ENCODE measurements around the gene FAM13B.

The FAM13B gene

DNA sequence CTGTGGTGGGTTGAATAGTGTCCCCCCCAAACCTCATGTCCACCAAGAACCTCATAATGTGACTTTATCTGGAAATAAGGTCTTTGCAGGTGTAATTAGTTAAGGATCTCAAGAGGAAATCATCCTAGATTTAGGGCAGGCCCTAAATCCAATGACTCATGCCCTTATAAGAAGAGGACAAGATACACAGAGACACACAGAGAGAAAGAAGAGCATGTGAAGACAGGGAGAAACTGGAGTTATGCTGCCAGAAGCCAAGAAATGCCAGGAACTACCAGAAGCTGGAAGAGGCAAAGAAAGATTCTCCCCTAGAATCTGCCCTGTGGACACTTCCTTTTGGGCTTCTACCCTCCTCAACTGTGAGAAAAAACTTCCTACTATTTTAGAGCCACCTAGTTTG lies 8.8 kb downstream of the FAM13B start:
- Histone ChIP-seq H3K27ac (ENCODE audit: low read depth, low read length) (no peak overlapping the region), H3K9me3 (ENCODE audit: insufficient read depth, low read length) (no peaks in the 10 kb centered on the region), H3K4me3 (ENCODE audit: insufficient read depth, low read length, poor library complexity, severe bottlenecking) (no peak overlapping the region), H4K20me1 (ENCODE audit: low read depth, low read length) (peaks cover 27% of the 10 kb centered on the region), H3K27me3 (ENCODE audit: low read length) (no peaks in the 10 kb centered on the region), H3F3A (ENCODE audit: insufficient read depth) (peaks cover 13% of the 10 kb centered on the region), H3K9ac (ENCODE audit: low read length) (no peak overlapping the region), H3K36me3 (ENCODE audit: low read length) (peaks cover 8% of the 10 kb centered on the region; the same call in 1 of the 2 replicates), H3K9me2 (replicated peaks; ENCODE audit: insufficient read depth, low read length) (no peaks in the 10 kb centered on the region), H2AFZ (ENCODE audit: low read depth, low read length, severe bottlenecking) (no peak overlapping the region), H3K79me2 (ENCODE audit: insufficient read depth, low read length) (peaks cover 94% of the 10 kb centered on the region), H3K4me2 (ENCODE audit: low read depth, low read length, poor library complexity, severe bottlenecking) (no peak overlapping the region)
- TF ChIP-seq, protein P1, sequence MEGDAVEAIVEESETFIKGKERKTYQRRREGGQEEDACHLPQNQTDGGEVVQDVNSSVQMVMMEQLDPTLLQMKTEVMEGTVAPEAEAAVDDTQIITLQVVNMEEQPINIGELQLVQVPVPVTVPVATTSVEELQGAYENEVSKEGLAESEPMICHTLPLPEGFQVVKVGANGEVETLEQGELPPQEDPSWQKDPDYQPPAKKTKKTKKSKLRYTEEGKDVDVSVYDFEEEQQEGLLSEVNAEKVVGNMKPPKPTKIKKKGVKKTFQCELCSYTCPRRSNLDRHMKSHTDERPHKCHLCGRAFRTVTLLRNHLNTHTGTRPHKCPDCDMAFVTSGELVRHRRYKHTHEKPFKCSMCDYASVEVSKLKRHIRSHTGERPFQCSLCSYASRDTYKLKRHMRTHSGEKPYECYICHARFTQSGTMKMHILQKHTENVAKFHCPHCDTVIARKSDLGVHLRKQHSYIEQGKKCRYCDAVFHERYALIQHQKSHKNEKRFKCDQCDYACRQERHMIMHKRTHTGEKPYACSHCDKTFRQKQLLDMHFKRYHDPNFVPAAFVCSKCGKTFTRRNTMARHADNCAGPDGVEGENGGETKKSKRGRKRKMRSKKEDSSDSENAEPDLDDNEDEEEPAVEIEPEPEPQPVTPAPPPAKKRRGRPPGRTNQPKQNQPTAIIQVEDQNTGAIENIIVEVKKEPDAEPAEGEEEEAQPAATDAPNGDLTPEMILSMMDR (IDR thresholded peaks at IDR 0.05; ENCODE audit: insufficient read depth, low read length, poor library complexity, severe bottlenecking) = no peak
- TF ChIP-seq EZH2phosphoT487 (conservative IDR thresholded peaks at IDR 0.05; ENCODE audit: low read length) = no peak

DNA sequence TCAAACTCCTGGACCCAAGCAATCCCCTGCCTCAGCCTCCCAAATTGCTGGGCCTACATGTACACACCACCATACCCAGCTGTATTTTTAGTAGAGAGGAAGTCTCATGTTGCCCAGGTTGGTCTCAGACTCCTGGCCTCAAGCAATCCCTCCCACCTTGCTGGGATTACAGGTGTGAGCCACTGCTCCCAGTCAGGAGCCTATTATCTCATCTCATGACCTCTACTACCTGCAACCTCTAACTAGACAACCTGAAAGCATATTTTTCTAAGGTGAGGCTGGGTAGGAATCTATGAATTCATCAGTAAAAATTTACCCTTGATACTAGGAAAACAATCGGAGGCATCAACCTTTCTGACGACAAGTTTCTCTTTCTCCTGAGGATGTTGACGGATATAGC lies 10.0 kb downstream of the FAM13B start:
- peaks cover 20% of the 10 kb centered on the region; the same call in 1 of the 2 replicates for H3K36me3 ChIP-seq (ENCODE audit: low read length)
- H4K20me1 ChIP-seq (ENCODE audit: low read depth, low read length) = peaks cover 27% of the 10 kb centered on the region
- H3F3A ChIP-seq (ENCODE audit: insufficient read depth) = peaks cover 4% of the 10 kb centered on the region; the same call in 1 of the 2 replicates

GRCh38 chr5:138021771-138022170 lies 11.1 kb downstream of the FAM13B start:
- H3K79me2 ChIP-seq (ENCODE audit: insufficient read depth, low read length) = peaks cover 93% of the 10 kb centered on the region
- no peaks in the 10 kb centered on the region for H3K9me2 ChIP-seq (replicated peaks; ENCODE audit: insufficient read depth, low read length)
- H3F3A ChIP-seq (ENCODE audit: insufficient read depth) = peaks cover 4% of the 10 kb centered on the region; the same call in 1 of the 2 replicates
- no peak overlapping the region for H3K9ac ChIP-seq (ENCODE audit: low read length)
- H3K9me3 ChIP-seq (ENCODE audit: insufficient read depth, low read length) = no peaks in the 10 kb centered on the region
- no peak overlapping the region for H2AFZ ChIP-seq (ENCODE audit: low read depth, low read length, severe bottlenecking)
- H4K20me1 ChIP-seq (ENCODE audit: low read depth, low read length) = peaks cover 29% of the 10 kb centered on the region
- H3K4me3 ChIP-seq (ENCODE audit: insufficient read depth, low read length, poor library complexity, severe bottlenecking) = no peak overlapping the region
- no peaks in the 10 kb centered on the region for H3K27me3 ChIP-seq (ENCODE audit: low read length)
- H3K4me2 ChIP-seq (ENCODE audit: low read depth, low read length, poor library complexity, severe bottlenecking) = no peak overlapping the region
- TF ChIP-seq, protein P1 (IDR thresholded peaks at IDR 0.05; ENCODE audit: insufficient read depth, low read length, poor library complexity, severe bottlenecking) = no peak
- no peak for TF ChIP-seq EZH2phosphoT487 (conservative IDR thresholded peaks at IDR 0.05; ENCODE audit: low read length)
- H3K27ac ChIP-seq (ENCODE audit: low read depth, low read length) = no peak overlapping the region
- peaks cover 31% of the 10 kb centered on the region; the same call in 1 of the 2 replicates for H3K36me3 ChIP-seq (ENCODE audit: low read length)

More for the DNA sequence above, 10.0 kb downstream of the FAM13B start:
- TF ChIP-seq, protein P1 (IDR thresholded peaks at IDR 0.05; ENCODE audit: insufficient read depth, low read length, poor library complexity, severe bottlenecking) = no peak
- TF ChIP-seq EZH2phosphoT487 (conservative IDR thresholded peaks at IDR 0.05; ENCODE audit: low read length) = no peak
- no peaks in the 10 kb centered on the region for H3K9me3 ChIP-seq (ENCODE audit: insufficient read depth, low read length)
- no peak overlapping the region for H3K4me3 ChIP-seq (ENCODE audit: insufficient read depth, low read length, poor library complexity, severe bottlenecking)
- no peak overlapping the region for H3K9ac ChIP-seq (ENCODE audit: low read length)
- no peak overlapping the region for H2AFZ ChIP-seq (ENCODE audit: low read depth, low read length, severe bottlenecking)
- no peaks in the 10 kb centered on the region for H3K27me3 ChIP-seq (ENCODE audit: low read length)
- H3K79me2 ChIP-seq (ENCODE audit: insufficient read depth, low read length) = peaks cover 93% of the 10 kb centered on the region
- H3K4me2 ChIP-seq (ENCODE audit: low read depth, low read length, poor library complexity, severe bottlenecking) = no peak overlapping the region
- H3K9me2 ChIP-seq (replicated peaks; ENCODE audit: insufficient read depth, low read length) = no peaks in the 10 kb centered on the region
- H3K27ac ChIP-seq (ENCODE audit: low read depth, low read length) = no peak overlapping the region

Measured in SU-DHL-6 (cell line).